B cell (primary cell): ENCODE data around the gene SMG1. TPM values are rescaled to one million over a fixed set of nuclear protein-coding genes. Genes with fewer than 3 reads are reported as not detected.

ENCODE experiments used
- ATAC-seq: fragments of 200-7000 bp; cut with Tn5 transposase; one replicate; pipeline ENCODE4 v1.10.0; 2021; ENCODE audit warnings: low read depth, mild to moderate bottlenecking, moderate number of reproducible peaks, moderate library complexity
- CTCF ChIA-PET: fragments of 350-600 bp; sonication (Branson Sonifier 250); formaldehyde crosslinking; loops from one replicate; lab custom pipeline; 2021; ENCODE audit warnings: antibody characterized with exemption, inconsistent platforms; lab: Charles Lee
- POLR2A ChIA-PET: fragments of 350-600 bp; sonication (Branson Sonifier 250); formaldehyde crosslinking; loops from one replicate; lab custom pipeline; 2021; ENCODE audit warnings: antibody characterized with exemption; lab: Charles Lee
- DNase-seq: peaks from one replicate; pipeline ENCODE4 v3.0.0; 2013
- H2AFZ ChIP-seq: 2 replicates; pipeline ENCODE4 v1.6.1; 2012; ENCODE audit warnings: mild to moderate bottlenecking, low read depth, low read length; ENCODE audit not compliant: insufficient read depth, poor library complexity, severe bottlenecking
- H3K27ac ChIP-seq, 2 donors: 1 replicate in 1 of 2; 2 replicates in 1 of 2; pipeline ENCODE4 v1.5.1; 2012 to 2013; ENCODE audit warnings: low read length in 2 of 2, mild to moderate bottlenecking in 2 of 2, moderate library complexity in 1 of 2
- H3K27me3 ChIP-seq, 4 experiments: fragments of 200-600 bp in 1 of 4; sonication (generic) in 1 of 4; replicated peaks in 1 of 4; 1 replicate in 2 of 4; 2 replicates in 2 of 4; pipeline versions ENCODE4 v1.6.1 to v1.7.0; 2013 to 2016; ENCODE audit warnings: low read length in 3 of 4, mild to moderate bottlenecking in 2 of 4, mixed read lengths in 1 of 4, moderate library complexity in 1 of 4; ENCODE audit not compliant: insufficient read depth in 4 of 4, control insufficient read depth in 3 of 4; ENCODE audit errors: control extremely low read depth in 1 of 4
- H3K36me3 ChIP-seq, 2 experiments: replicated peaks in 1 of 2; 1 replicate in 1 of 2; 2 replicates in 1 of 2; pipeline versions ENCODE4 v1.6.1 to v1.7.1; 2013; ENCODE audit warnings: low read length in 1 of 2; ENCODE audit not compliant: insufficient read depth in 2 of 2, control insufficient read depth in 1 of 2; ENCODE audit errors: control extremely low read depth in 1 of 2, extremely low read depth in 1 of 2
- H3K4me1 ChIP-seq, 2 donors: fragments of 200-600 bp in 1 of 2; sonication (generic) in 1 of 2; 1 replicate in 1 of 2; 2 replicates in 1 of 2; pipeline versions ENCODE4 v1.5.1 to v1.6.1; 2013 to 2017; ENCODE audit warnings: low read length in 2 of 2; ENCODE audit not compliant: control insufficient read depth in 2 of 2, insufficient read depth in 2 of 2
- H3K4me2 ChIP-seq: replicated peaks from 2 replicates; pipeline ENCODE3; 2012; ENCODE audit warnings: mild to moderate bottlenecking, low read depth, low read length; ENCODE audit not compliant: poor library complexity, severe bottlenecking
- H3K4me3 ChIP-seq, 5 experiments: fragments of 200-600 bp in 1 of 5; sonication (generic) in 1 of 5; 1 replicate in 3 of 5; 2 replicates in 2 of 5; pipeline versions ENCODE4 v1.5.1 to v1.7.0; 2011 to 2016; ENCODE audit warnings: low read length in 4 of 5, mild to moderate bottlenecking in 4 of 5, low read depth in 2 of 5, control low read depth in 1 of 5, moderate library complexity in 1 of 5; ENCODE audit not compliant: insufficient read depth in 1 of 5; ENCODE audit errors: control extremely low read depth in 1 of 5, extremely low read depth in 1 of 5
- H3K79me2 ChIP-seq: fragments of 200-600 bp; sonication (generic); one replicate; pipeline ENCODE4 v1.6.0; 2016; ENCODE audit warnings: low read length; ENCODE audit not compliant: control insufficient read depth, insufficient read depth
- H3K9ac ChIP-seq: fragments of 200-600 bp; sonication (generic); 2 replicates; pipeline ENCODE4 v1.6.1; 2017; ENCODE audit warnings: mild to moderate bottlenecking, low read length, moderate library complexity
- H3K9me3 ChIP-seq, 3 donors: one replicate each; pipeline versions ENCODE4 v1.6.1 to v1.7.1; 2013; ENCODE audit warnings: low read length in 2 of 3; ENCODE audit not compliant: control insufficient read depth in 2 of 3, insufficient read depth in 1 of 3; ENCODE audit errors: control extremely low read depth in 1 of 3
- H4K20me1 ChIP-seq: 2 replicates; pipeline ENCODE4 v1.6.0; 2012; ENCODE audit warnings: mild to moderate bottlenecking, low read length; ENCODE audit not compliant: insufficient read depth, control insufficient read depth, poor library complexity, severe bottlenecking
- H3K27ac Mint-ChIP-seq: one replicate; pipeline ENCODE4 v1.8.0; 2021; ENCODE audit warnings: mixed read lengths
- H3K27me3 Mint-ChIP-seq: one replicate; pipeline ENCODE4 v1.8.0; 2021; ENCODE audit warnings: mixed read lengths
- H3K4me1 Mint-ChIP-seq: one replicate; pipeline ENCODE4 v1.8.0; 2021; ENCODE audit warnings: mixed read lengths
- H3K4me3 Mint-ChIP-seq: one replicate; pipeline ENCODE4 v1.8.0; 2021; ENCODE audit warnings: mixed read lengths
- H3K9me3 Mint-ChIP-seq: one replicate; pipeline ENCODE4 v1.8.0; 2022; ENCODE audit warnings: mixed read lengths; ENCODE audit not compliant: insufficient read depth
- CTCF ChIP-seq: fragments of 200-600 bp; IDR thresholded peaks from one replicate; pipeline ENCODE4 v1.8.0; 2022; ENCODE audit warnings: antibody characterized with exemption, mild to moderate bottlenecking
- EZH2 ChIP-seq: IDR thresholded peaks from 2 replicates; pipeline ENCODE4 v1.6.1; 2012; ENCODE audit warnings: borderline replicate concordance, low read depth, mild to moderate bottlenecking, moderate library complexity, low read length; ENCODE audit not compliant: insufficient read depth, poor library complexity, severe bottlenecking
- WGBS: methylation state at CpG from one replicate; pipeline ENCODE4 v1.1.5; 2013; ENCODE audit warnings: missing lambda C conversion rate; ENCODE audit not compliant: insufficient coverage; 5-methylcytosine and 5-hydroxymethylcytosine counted together
- intact Hi-C: fragments of 100-400 bp; cut with micrococcal nuclease; formaldehyde crosslinking; loops from one replicate; pipeline ENCODE4 v1.10.0; 2022
- polyA plus RNA-seq: library from polyadenylated mRNA; depleted of rRNA; stranded (reverse); fragments of >200 nt; gene quantifications from 2 replicates; pipeline ENCODE4 v1.2.3, GENCODE V29; 2012
- total RNA-seq, 2 donors: library from RNA; stranded (reverse); fragments of 120-200 nt in 1 of 2; gene quantifications; 1 replicate in 1 of 2; 2 replicates in 1 of 2; pipeline versions ENCODE4 v1.2.3 to v1.2.4, GENCODE V29; 2013 to 2022

Gene SMG1
- total and polyA plus RNA-seq, 2 donors (not counting 1 experiment from before 2014, with no cell fraction given), result 23.2 to 256 TPM

- ChIA-PET CTCF (no interaction called here), POLR2A (no interaction called here)
- Histone ChIP-seq H3K27ac (no peak overlapping the region), H4K20me1 (no peaks in the 10 kb centered on the region), H3K4me1 (no peaks in the 10 kb centered on the region), H3K4me2 (no peak overlapping the region), H3K27me3 (no peaks in the 10 kb centered on the region), H3K36me3 (peaks cover 11 to 89% of the 10 kb centered on the region in 2 experiments), H3K79me2 (no peaks in the 10 kb centered on the region), H2AFZ (no peak overlapping the region), H3K9ac (no peak overlapping the region), H3K9me3 (no peaks in the 10 kb centered on the region), H3K4me3 (no peak overlapping the region)
- Mint-ChIP-seq H3K27ac (no peak overlapping the region), H3K27me3 (no peaks in the 10 kb centered on the region), H3K9me3 (no peaks in the 10 kb centered on the region), H3K4me3 (no peak overlapping the region), H3K4me1 (no peaks in the 10 kb centered on the region)
- intact Hi-C loops, result no loop called here
- TF ChIP-seq CTCF, result no peak
- no peak for TF ChIP-seq EZH2
- ATAC-seq (no peak), DNase-seq (no peak)
- WGBS, result 56% methylated on average over 2 of the region's 4 CpGs
These were observed 91.3 kb downstream of the SMG1 start for GRCh38 chr16:18834864-18835263.

- DNase-seq, result no peak
- H3K9me3 Mint-ChIP-seq, result no peaks in the 10 kb centered on the region
- ChIA-PET CTCF (interaction anchor here (1.0 kb wide), 1 partner anchor 15 kb away, joined by 3 read pairs; no protein-coding TSS in a partner anchor), POLR2A (no interaction called here)
- no peaks in the 10 kb centered on the region for H3K4me1 ChIP-seq
- WGBS, result 97% methylated on average over 5 of the region's 9 CpGs
- intact Hi-C loops, result no loop called here
- no peak overlapping the region for H2AFZ ChIP-seq
- no peak overlapping the region for H3K9ac ChIP-seq
- H3K4me2 ChIP-seq, result no peak overlapping the region
- H3K4me1 Mint-ChIP-seq, result no peaks in the 10 kb centered on the region
- no peak for ATAC-seq
- no peaks in the 10 kb centered on the region for H4K20me1 ChIP-seq
- H3K27ac Mint-ChIP-seq, result no peak overlapping the region
- H3K79me2 ChIP-seq, result no peaks in the 10 kb centered on the region
- no peaks in the 10 kb centered on the region for H3K9me3 ChIP-seq
- H3K27me3 Mint-ChIP-seq, result no peaks in the 10 kb centered on the region
- no peaks in the 10 kb centered on the region for H3K27me3 ChIP-seq
- no peak overlapping the region for H3K27ac ChIP-seq
- TF ChIP-seq CTCF, result no peak
- TF ChIP-seq EZH2, result no peak
- no peak overlapping the region for H3K4me3 ChIP-seq
- H3K4me3 Mint-ChIP-seq, result no peak overlapping the region
- H3K36me3 ChIP-seq, result peaks cover 11 to 89% of the 10 kb centered on the region in 2 experiments
These were observed 92.3 kb downstream of the SMG1 start for GRCh38 chr16:18833707-18834505.
